BE2C (cell line): ENCODE measurements around the gene CAV1.

Experiments
- DNase-seq: peaks from one replicate; pipeline ENCODE4 v3.0.0-alpha.2; 2020
- H3K27me3 ChIP-seq: fragments of 250-450 bp; sonication (Bioruptor Pico); 2 replicates; pipeline ENCODE4 v1.5.1; 2020; ENCODE audit warnings: mild to moderate bottlenecking
- H3K36me3 ChIP-seq: fragments of 250-450 bp; sonication (Bioruptor Pico); 2 replicates; pipeline ENCODE4 v1.5.1; 2020; ENCODE audit warnings: mild to moderate bottlenecking
- H3K4me1 ChIP-seq: fragments of 250-450 bp; sonication (Bioruptor Pico); 2 replicates; pipeline ENCODE4 v1.5.1; 2020
- H3K4me3 ChIP-seq: 2 replicates; pipeline ENCODE4 v1.5.1; 2011; ENCODE audit warnings: low read depth, low read length
- H3K9me3 ChIP-seq: fragments of 250-450 bp; sonication (Bioruptor Pico); 2 replicates; pipeline ENCODE4 v1.5.1; 2020
- CTCF ChIP-seq: IDR thresholded peaks from 2 replicates; pipeline ENCODE4 v1.5.1; 2012; ENCODE audit warnings: mild to moderate bottlenecking, low read depth, low read length

The CAV1 gene

GRCh38 chr7:116502201-116503096 is 22.4 kb upstream of the CAV1 start:
- H3K27me3 ChIP-seq: peaks cover 27% of the 10 kb centered on the region

GRCh38 chr7:116503835-116504234 is 21.0 kb upstream of the CAV1 start:
- TF ChIP-seq CTCF: no peak
- Histone ChIP-seq H3K27me3 (peaks cover 27% of the 10 kb centered on the region), H3K4me3 (no peak overlapping the region), H3K4me1 (no peaks in the 10 kb centered on the region), H3K9me3 (no peaks in the 10 kb centered on the region), H3K36me3 (no peaks in the 10 kb centered on the region)
- no peak for DNase-seq

More at GRCh38 chr7:116502201-116503096, 22.4 kb upstream of the CAV1 start:
- TF ChIP-seq CTCF: no peak
- Histone ChIP-seq H3K4me3 (no peak overlapping the region), H3K36me3 (no peaks in the 10 kb centered on the region), H3K4me1 (no peaks in the 10 kb centered on the region), H3K9me3 (no peaks in the 10 kb centered on the region)
- DNase-seq: no peak

GRCh38 chr7:116505278-116505677 is 19.6 kb upstream of the CAV1 start:
- no peak overlapping the region for H3K4me3 ChIP-seq
- no peak for DNase-seq
- no peaks in the 10 kb centered on the region for H3K4me1 ChIP-seq
- no peaks in the 10 kb centered on the region for H3K9me3 ChIP-seq
- no peaks in the 10 kb centered on the region for H3K36me3 ChIP-seq
- no peak for TF ChIP-seq CTCF
- H3K27me3 ChIP-seq: peaks cover 15% of the 10 kb centered on the region

GRCh38 chr7:116505823-116506222 is 19.0 kb upstream of the CAV1 start:
- TF ChIP-seq CTCF: no peak
- Histone ChIP-seq H3K36me3 (no peaks in the 10 kb centered on the region), H3K27me3 (peaks cover 12% of the 10 kb centered on the region), H3K4me1 (no peaks in the 10 kb centered on the region), H3K9me3 (no peaks in the 10 kb centered on the region), H3K4me3 (no peak overlapping the region)
- no peak for DNase-seq

- Histone ChIP-seq H3K9me3 (no peaks in the 10 kb centered on the region), H3K27me3 (peaks cover 22% of the 10 kb centered on the region), H3K4me3 (no peak overlapping the region), H3K4me1 (no peaks in the 10 kb centered on the region), H3K36me3 (no peaks in the 10 kb centered on the region)
- DNase-seq: no peak
- TF ChIP-seq CTCF: no peak
Observed at GRCh38 chr7:116509982-116510579, 14.8 kb upstream of the CAV1 start.

GRCh38 chr7:116510795-116511194 is 14.0 kb upstream of the CAV1 start:
- no peak overlapping the region for H3K4me3 ChIP-seq
- H3K27me3 ChIP-seq: peaks cover 29% of the 10 kb centered on the region

More at GRCh38 chr7:116510795-116511194, 14.0 kb upstream of the CAV1 start:
- no peaks in the 10 kb centered on the region for H3K4me1 ChIP-seq
- H3K36me3 ChIP-seq: no peaks in the 10 kb centered on the region
- no peak for TF ChIP-seq CTCF
- DNase-seq: no peak
- H3K9me3 ChIP-seq: no peaks in the 10 kb centered on the region
